ENCODE measurements around the gene MAT2B. TPM values are rescaled to one million over a fixed set of nuclear protein-coding genes. Genes with fewer than 3 reads are reported as not detected.

Gene MAT2B
- total and polyA plus RNA-seq, 2 of the 8 experiments (the other 6 are each of a cell fraction or from before 2014, with no cell fraction given): 33.9 to 65.2 TPM

- H3K9me3 ChIP-seq (ENCODE audit: insufficient read depth in 2 of 2, low read depth in 1 of 2, low read length in 1 of 2): no peaks in the 10 kb centered on the region
- no peak overlapping the region for H4K8ac ChIP-seq (ENCODE audit: extremely low read depth, insufficient read depth, low read length)
- peak overlapping the region; percentile 90 to 100 for H3K4me2 ChIP-seq (ENCODE audit: insufficient read depth in 1 of 2, low read depth in 2 of 2, low read length in 2 of 2)
- H3K56ac ChIP-seq (replicated peaks; ENCODE audit: insufficient read length, low read depth, low read length): peak overlapping the region; percentile 70
- peaks cover 12% of the 10 kb centered on the region for H3K23me2 ChIP-seq (ENCODE audit: low read depth, low read length)
- no peaks in the 10 kb centered on the region for H3K79me1 ChIP-seq (ENCODE audit: low read depth, low read length)
- H2BK5ac ChIP-seq (ENCODE audit: low read depth, low read length): peak overlapping the region; percentile 77
- no peak overlapping the region for H3K23ac ChIP-seq (ENCODE audit: insufficient read length)
- H2BK15ac ChIP-seq (ENCODE audit: low read length): no peak overlapping the region
- H3K27ac ChIP-seq (ENCODE audit: low read depth, low read length): peak overlapping the region; percentile 89
- H2BK20ac ChIP-seq (ENCODE audit: low read length): no peak overlapping the region
- ChIA-PET CTCF (ENCODE audit: partially characterized antibody) (interaction anchor here (0.7 to 1.8 kb wide), 6 partner anchors 9 to 47 kb away, joined by 3 to 5 read pairs (median 4); no protein-coding TSS in a partner anchor), POLR2A (ENCODE audit: partially characterized antibody) (interaction anchor here (0.7 to 4.6 kb wide), 12 partner anchors 9 to 1013 kb away, joined by 3 to 76 read pairs (median 4); partner anchors contain the start of genes CCNG1, HMMR and NUDCD2)
- WGBS, 2 experiments (ENCODE audit: extremely low coverage in 1 of 2, insufficient coverage in 1 of 2, insufficient read length in 1 of 2, insufficient replicate concordance in 2 of 2, low coverage in 1 of 2, low lambda C conversion rate in 2 of 2, missing lambda C conversion rate in 1 of 2): 1% methylated on average over 7 of the region's 7 CpGs; no CpG with 5 or more reads in 1 of the 2 experiments
- H2AFZ ChIP-seq (ENCODE audit: low read length): no peak overlapping the region
- H4K5ac ChIP-seq (ENCODE audit: insufficient read length, low read depth, low read length): peak overlapping the region; percentile 46
- no peak overlapping the region for H4K91ac ChIP-seq (replicated peaks; ENCODE audit: insufficient read length, low read length)
- no peaks in the 10 kb centered on the region for H3K27me3 ChIP-seq (replicated peaks in 1 of 4; ENCODE audit: control insufficient read depth in 3 of 4, extremely low read depth in 1 of 4, insufficient read depth in 3 of 4, low read length in 3 of 4)
- FAIRE-seq (no peak), DNase-seq (ENCODE audit: low read depth in 1 of 2, low spot score in 2 of 2) (no peak)
- H2BK12ac ChIP-seq (ENCODE audit: low read depth, low read length): no peak overlapping the region
- no peak overlapping the region for H3K4ac ChIP-seq (replicated peaks; ENCODE audit: insufficient read length, low read depth, low read length)
- H3K14ac ChIP-seq (ENCODE audit: insufficient read length): no peak overlapping the region
- peak overlapping the region; percentile 67 to 98 (median 89) for H3K4me3 ChIP-seq (ENCODE audit: extremely low read depth in 1 of 4, insufficient read depth in 2 of 4, low read depth in 3 of 4, low read length in 4 of 4)
- no peak overlapping the region for H2BK120ac ChIP-seq (replicated peaks; ENCODE audit: low read depth, low read length)
- peaks cover 28 to 62% of the 10 kb centered on the region in 2 experiments for H3K79me2 ChIP-seq (ENCODE audit: control insufficient read depth in 1 of 2, insufficient read depth in 2 of 2, low read length in 2 of 2)
- H3K36me3 ChIP-seq (ENCODE audit: control insufficient read depth in 2 of 4, insufficient read depth in 4 of 4, low read length in 3 of 4): no peaks in the 10 kb centered on the region
- no peak for TF ChIP-seq BRCA1 (IDR thresholded peaks at IDR 0.05; ENCODE audit: low read depth, low read length)
- TF ChIP-seq MAFK (IDR thresholded peaks at IDR 0.05; ENCODE audit: low read depth, low read length): no peak
- peak; percentile 74; the same call in 1 of the 2 replicates for TF ChIP-seq CHD1 (IDR thresholded peaks at IDR 0.05; ENCODE audit: low read depth, low read length)
- 0 out of 4 replicates have a peak, but pooled peaks of 1 of the 2 experiments have one; percentile 63 for TF ChIP-seq HDAC2 (IDR thresholded peaks at IDR 0.05; ENCODE audit: borderline replicate concordance in 1 of 2, low read depth in 2 of 2, low read length in 2 of 2)
- peak; percentile 74 for TF ChIP-seq ASH2L (IDR thresholded peaks at IDR 0.05; ENCODE audit: low read length)
- TF ChIP-seq ATF2 (IDR thresholded peaks at IDR 0.05; ENCODE audit: low read length): no peak; the same call in 1 of the 2 replicates
- H2AK5ac ChIP-seq (ENCODE audit: low read depth, low read length): no peak overlapping the region; the same call in 1 of the 2 replicates
- H3K18ac ChIP-seq (ENCODE audit: extremely low read depth, low read length): peak overlapping the region; percentile 68; the same call in 1 of the 2 replicates
- peaks cover 0 to 9% (median 5%) of the 10 kb centered on the region in 4 experiments; a peak in 4 of 7 replicates for H3K4me1 ChIP-seq (replicated peaks in 1 of 4; ENCODE audit: control insufficient read depth in 3 of 4, insufficient read depth in 4 of 4, low read length in 3 of 4)
- peak overlapping the region; percentile 90 to 97 (median 94) for H3K9ac ChIP-seq (replicated peaks in 1 of 4; ENCODE audit: extremely low read depth in 1 of 4, low read depth in 3 of 4, low read length in 3 of 4)
- H4K20me1 ChIP-seq (replicated peaks in 1 of 2; ENCODE audit: control insufficient read depth in 1 of 2, insufficient read depth in 2 of 2, low read length in 2 of 2): peaks cover 12 to 29% of the 10 kb centered on the region in 2 experiments
These were observed 411 bp upstream of the MAT2B start for GRCh38 chr5:163505049-163505367.
